HUDEP-2 (cell line): Measurements from ENCODE around the gene PDPK1.
"Not testable (repeated sequence)": the region's sequence is repeated elsewhere in the genome, so short reads cannot be mapped to it uniquely, and the experiment has no call there.

Source experiments
- DNase-seq, 76 experiments: peaks; one replicate each; lab custom pipeline; 2025; ENCODE audit not compliant: unreplicated experiment in 76 of 76; lab: John Stamatoyannopoulos, UW

Gene PDPK1

DNA sequence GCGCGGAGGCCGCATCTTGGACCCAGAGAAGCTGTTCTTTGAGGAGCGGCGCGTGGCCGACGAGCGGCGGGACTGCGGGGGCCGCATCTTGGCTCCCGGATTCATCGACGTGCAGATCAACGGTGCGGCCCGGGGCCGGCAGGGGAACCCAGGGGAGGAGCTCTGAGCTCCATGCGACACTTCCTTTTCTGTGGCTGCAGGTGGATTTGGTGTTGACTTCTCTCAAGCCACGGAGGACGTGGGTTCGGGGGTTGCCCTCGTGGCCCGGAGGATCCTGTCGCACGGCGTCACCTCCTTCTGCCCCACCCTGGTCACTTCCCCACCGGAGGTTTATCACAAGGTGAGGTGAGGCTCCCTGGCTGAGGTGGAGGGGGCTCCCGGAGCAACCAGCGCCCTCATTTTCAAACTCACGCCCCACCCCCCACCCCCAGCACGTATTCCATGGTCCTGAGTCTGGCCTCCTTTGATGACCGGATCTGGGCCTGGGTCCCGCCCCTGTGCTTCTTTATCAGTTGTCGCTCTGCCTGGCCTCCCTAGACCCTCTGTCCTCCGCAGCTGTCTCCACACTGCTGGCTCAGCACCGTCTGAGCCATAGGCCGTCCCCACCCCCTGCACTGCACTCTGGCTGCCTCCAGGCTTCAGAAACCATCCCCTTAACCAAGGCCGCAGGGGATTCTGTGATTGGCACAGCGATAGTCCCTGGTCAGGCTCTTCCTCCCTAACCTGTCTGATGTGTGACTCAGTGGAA lies 16.9 kb upstream of the PDPK1 start:
- peak in 10 of 76 experiments; percentile 12 to 29 (median 18) for DNase-seq

DNA sequence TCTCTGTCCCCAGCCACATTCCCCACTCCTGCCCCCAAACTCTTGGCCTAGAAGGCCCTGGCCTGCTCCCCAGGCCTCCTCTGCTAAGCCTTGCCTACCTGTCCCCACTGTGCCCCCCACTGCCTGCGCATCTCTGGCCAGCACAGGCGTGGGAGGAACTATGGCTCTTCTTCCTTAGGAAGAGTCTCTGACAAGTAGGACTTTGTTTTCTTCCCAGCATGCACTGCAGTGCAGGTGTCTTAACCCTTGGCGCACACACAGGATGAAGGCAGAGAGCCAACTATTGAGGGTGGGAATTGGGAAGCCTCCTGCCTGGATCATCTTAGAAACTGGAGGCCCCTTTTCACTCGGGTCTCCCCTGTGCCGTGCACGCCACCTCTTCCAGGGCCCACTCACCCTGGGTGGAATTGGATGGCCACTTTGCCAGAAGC lies 14.0 kb upstream of the PDPK1 start:
- no peak for DNase-seq

DNA sequence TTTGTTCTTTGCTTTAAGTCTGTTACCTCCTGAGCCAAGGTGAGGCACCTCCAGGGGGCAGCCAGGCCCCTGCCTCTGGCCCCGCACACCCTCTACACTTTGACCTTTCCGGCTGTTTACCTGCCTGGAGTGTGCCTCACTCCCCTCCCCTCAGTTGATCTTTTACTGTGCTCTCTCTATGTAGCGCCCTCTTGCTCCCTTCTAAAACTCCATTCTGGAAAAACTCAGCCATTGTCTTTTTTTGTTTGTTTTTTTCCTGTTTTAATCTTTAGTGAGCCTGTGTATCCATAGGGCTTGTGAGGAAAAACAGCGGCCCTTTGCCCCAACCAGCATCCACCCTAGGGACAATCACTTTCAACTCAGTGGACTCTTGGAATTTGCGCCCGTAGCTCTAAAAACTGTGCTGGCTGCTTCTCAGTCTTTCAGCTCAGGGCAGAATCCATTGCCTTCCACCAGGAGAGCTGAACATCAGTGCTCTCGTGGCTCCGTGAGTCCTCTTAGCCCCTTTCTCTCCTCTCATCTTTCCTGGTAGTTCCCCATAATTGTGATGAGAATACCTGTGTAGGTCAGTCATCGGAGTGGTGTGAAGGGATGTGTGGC lies 13.4 kb upstream of the PDPK1 start:
- DNase-seq = no peak

DNA sequence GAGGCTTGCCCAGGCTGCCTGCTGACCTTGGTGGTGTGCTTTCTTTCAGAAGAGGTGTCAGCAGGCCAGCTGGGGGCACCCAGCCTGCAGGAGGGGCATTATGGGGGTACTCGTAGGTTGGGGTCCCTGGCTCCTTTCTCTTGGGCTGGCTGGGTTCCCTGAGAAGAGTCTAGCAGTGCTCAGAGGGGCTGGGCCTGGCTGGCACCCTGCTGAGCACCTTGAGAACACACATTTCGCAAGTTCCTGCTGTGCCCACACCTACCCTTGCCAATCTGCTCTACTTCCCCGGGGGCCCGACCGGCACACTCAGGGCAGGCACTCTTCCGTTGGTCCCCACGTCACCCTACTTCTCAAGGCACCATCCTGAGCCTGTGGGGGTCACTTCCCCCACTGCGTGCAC lies 11.7 kb upstream of the PDPK1 start:
- no peak for DNase-seq

DNA sequence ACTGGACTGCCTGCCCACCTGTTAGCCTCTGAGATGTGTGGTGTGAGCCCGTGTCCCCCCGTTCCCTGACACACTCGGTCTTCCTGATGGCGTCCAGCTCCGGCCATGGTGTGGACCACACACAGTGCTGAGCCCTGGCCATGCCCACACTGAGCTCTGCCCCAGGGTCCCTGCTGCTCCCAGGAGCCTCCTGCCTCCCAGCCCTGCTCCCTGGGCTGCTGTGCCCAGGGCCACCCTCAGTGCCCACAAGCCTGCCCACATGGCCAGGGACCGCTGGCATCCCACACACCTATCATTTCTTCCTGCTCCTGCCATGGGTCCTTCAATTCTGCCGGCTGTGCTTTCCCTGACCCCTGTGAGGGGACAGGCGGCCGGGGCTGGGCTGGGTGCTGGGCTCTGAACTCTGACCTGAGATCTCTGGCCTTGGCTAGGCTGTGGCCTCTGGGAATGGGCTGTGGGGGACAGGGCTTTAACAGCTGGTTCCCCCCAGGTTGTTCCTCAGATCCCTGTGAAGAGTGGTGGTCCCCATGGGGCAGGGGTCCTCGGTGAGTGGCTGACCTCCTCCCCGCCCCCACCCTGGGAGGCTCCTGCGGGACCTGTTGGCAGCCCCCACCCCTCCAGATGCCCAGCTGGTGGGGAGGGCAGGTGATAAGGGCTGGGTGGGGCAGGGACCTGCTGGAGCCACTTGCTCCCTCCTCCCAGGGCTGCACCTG lies 10.6 kb upstream of the PDPK1 start:
- DNase-seq = no peak

DNA sequence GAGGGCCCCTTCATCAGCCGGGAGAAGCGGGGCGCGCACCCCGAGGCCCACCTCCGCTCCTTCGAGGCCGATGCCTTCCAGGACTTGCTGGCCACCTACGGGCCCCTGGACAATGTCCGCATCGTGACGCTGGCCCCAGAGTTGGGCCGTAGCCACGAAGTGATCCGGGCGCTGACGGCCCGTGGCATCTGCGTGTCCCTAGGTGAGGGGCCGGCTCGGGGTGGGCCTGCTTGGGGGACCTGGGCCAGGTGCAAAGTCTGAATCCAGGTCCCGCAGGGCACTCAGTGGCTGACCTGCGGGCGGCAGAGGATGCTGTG lies 10.1 kb upstream of the PDPK1 start:
- no peak for DNase-seq

DNA sequence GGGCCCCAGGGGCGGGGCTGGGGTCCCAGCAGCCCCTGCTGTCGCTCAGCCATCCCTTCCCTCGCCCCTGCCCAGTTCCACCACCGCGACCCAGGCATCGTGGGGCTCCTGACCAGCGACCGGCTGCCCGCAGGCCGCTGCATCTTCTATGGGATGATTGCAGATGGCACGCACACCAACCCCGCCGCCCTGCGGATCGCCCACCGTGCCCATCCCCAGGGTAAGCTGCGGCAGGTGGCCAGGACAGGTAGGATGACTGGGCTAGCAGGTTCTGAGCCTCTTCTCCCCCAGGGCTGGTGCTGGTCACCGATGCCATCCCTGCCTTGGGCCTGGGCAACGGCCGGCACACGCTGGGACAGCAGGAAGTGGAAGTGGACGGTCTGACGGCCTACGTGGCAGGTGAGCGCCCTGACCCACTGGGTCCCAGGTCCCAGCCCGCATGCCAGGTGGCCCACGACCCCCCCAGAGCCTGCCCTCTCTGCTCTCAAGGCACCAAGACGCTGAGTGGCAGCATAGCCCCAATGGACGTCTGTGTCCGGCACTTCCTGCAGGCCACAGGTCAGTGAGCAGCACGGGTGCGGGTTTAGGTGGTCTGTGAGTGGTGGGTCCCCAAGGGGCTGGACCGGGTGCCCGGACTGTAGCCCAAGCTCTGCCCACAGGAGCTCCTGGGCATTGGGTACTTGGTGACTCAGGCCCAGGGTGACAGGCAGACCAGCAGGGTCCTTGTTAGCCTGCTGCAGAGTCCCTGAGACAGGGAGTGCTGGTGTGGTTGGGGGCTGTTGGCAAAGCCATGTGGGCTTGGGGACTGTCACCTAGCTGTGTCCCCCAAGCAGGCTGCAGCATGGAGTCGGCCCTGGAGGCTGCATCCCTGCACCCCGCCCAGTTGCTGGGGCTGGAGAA lies 9.4 kb upstream of the PDPK1 start:
- DNase-seq = no peak

DNA sequence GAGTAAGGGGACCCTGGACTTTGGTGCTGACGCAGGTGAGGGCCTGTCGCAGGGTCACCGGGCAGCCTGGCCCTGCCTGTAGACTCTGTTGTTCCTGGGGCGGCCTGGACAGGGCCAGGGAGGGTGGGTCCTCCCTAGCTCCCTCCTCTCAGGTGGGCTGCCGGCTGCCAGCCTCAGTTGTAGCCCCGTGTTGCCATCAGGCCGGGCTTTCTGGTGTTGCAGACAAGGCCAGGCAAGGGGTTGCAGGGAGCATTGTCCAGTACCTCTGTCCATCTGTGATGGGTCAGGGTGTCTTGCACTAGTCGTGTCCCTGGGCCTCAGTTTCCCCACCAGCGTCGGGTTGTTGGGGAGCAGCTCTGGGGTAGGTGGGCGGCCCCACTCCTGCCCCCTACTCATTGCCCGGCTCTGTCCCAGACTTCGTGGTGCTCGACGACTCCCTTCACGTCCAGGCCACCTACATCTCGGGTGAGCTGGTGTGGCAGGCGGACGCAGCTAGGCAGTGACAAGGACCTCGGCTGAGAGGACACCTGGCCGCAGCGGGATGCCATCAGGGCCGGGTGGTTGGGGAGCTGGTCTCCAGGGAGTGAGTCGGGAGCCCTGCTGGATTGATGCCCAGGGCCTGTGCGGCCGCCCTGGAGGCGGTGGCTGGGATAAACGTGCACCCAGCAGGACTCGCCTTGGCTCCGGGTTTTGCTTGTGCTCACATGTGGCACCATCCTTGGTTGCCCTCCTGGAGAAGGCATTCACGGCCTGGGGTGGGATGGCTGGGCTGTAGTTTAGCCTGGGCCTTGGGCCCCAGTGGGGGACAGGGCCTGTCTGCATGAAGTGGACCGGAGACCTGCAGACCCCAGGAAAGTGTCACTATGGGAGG lies 8.5 kb upstream of the PDPK1 start:
- peak in 2 of 76 experiments; percentile 14 to 21 for DNase-seq

DNA sequence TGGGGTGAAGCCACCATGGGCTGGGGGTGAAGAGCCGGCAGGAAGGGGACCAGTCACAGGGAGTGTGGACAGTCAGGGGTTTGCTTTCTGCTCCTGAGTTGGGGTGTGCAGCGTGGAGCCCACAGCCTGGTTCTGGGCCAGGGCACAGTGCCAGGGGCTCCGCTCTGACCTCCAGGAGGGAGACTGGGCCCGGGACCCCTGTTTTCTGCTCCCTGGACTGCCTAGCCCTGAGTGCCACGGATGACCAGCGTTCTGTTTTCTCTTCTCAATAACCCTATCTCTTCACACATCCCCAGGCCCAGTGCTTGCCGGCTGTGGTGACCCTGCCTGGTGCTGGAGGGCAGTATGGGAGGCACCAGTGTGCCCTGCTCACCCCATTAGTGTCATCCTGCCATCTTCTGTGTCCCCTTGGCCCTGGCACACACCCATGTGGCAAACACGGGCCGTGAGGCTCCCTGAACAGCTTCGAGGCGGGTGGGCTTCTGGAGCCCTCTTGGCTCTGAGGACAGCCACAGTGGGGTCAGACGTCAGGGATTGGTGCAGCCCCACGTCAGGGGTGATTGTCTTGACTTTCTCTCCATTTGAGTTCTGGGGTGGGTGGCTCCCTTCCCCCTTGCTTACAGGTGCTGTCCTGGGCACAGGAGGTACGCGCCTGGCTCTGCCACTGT lies 7.7 kb upstream of the PDPK1 start:
- no peak for DNase-seq

DNA sequence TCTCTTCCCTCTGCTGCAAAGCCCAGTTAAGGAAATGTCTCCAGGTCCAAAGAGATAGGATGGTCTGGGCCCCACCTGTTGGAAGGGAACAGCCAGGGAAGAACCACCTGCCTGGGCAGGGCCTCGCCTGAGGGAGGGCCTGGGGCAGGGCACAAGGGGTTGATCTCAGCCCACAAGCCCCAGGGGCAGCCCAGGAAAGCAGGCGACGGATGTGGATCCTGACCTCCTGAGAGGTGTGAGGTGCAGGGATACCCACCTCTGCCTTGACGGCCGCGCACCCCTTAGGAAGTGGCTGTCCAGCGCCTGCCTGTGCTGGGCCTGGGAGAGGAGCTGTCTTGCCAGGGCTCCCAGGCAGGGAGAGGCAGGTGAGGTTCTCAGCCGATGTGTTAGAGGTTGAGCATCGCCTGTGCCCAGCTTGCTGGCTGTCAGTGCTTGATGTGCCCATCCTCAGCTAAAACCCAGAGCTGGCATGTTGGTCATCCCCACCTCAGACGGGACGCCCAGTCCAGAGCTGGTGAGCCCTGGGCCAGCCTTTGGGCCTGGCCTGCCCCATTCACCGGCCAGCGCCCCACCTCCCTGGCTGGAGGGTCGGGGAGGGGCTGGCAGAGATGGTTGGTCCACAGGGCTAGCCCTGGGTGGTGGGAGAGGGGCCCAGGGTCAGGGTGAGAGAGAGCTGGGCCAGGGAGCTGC lies 7.0 kb upstream of the PDPK1 start:
- no peak for DNase-seq

DNA sequence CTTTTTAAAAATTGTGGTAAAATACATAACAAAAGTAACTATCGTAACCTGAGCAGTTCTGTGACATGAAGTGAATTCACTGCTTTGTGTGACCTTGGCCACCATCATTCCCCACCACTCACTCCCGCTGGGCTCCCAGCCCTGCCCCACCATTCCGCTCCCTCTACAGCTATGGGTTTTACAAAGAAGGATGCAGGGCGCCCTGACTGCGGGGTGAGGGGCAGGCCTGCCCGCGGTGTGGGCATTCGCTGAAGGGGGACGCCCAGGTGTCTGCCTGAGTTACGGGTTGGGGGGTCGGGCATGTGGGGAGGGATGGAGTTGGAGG lies 6.5 kb upstream of the PDPK1 start, which contains the start of gene CEMP1:
CEMP1 (minus strand) TSS at position 38 of the 325 bp plus-strand sequence. CDS start 335 bp downstream, outside the sequence.
- no peak for DNase-seq

DNA sequence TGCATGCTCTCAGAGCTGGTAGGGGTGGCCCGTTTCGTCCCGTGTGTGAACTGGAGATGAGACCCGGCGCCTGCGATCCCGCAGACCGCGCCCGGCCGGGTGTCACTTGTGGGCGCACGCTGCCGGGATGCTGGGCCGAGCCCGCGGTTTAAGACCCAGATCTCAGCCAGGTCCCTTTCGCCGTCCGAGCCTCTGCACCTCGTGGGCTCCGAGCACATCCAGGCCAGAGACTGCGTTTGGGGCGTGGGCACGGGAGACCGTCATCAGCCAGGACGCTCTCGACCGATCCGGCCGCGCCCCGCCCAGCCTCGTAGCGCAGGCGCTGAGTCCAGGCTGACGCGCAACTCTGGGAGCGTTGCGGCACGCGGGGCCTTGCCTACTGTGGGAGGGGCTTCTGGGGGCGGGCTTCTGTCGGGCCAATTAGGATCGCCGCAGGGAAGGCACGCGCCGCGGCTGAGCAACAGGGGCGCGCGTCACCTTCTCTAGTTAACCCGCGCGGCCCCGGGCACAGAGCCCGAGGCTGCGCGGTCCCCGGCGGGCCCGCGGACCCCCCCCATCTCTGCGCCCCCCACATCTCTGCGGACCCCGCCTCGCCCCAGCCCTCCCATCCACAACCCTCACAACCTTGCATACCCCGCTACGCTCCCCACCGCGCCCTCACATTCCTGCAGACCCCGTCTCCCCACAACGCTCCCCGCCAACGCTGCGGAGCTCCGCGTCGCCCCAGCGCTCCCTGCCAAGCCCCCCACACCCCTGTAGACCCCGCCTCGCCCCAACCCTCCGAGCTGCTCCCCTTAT lies 5.9 kb upstream of the PDPK1 start:
- peak in 74 of 76 experiments; percentile 68 to 98 (median 95) for DNase-seq

DNA sequence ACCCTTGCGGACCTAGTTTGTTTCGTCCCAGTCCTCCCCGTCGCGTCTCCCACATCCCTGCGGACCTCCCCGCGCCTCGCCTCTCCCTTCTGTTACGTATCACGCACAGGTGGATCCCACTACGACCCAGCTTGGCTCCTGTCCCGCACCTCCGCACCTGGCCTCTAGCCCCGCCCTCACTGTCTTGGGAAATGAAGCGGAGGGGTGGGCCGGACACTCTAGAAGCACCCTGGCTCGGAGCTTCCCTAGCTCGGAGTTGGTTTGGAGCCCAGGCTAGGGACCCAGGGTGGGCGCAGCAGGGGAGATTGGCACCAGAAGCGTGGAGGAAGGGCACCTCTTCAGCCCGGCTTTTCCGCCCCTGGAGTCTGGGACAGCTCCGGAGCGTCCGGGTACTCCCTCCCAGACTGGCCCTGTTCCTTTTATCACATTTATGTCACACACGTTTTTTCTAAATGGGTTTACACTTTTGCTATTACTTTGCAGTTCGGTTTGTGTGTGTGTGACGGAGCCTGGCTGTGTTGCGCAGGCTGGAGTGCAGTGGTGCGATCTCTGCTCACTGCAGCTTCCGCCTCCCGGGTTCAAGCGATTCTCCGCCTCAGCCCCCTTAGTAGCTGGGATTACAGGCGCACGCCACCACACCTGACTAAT lies 5.2 kb upstream of the PDPK1 start:
- peak in 14 of 76 experiments; percentile 9 to 55 (median 26) for DNase-seq

DNA sequence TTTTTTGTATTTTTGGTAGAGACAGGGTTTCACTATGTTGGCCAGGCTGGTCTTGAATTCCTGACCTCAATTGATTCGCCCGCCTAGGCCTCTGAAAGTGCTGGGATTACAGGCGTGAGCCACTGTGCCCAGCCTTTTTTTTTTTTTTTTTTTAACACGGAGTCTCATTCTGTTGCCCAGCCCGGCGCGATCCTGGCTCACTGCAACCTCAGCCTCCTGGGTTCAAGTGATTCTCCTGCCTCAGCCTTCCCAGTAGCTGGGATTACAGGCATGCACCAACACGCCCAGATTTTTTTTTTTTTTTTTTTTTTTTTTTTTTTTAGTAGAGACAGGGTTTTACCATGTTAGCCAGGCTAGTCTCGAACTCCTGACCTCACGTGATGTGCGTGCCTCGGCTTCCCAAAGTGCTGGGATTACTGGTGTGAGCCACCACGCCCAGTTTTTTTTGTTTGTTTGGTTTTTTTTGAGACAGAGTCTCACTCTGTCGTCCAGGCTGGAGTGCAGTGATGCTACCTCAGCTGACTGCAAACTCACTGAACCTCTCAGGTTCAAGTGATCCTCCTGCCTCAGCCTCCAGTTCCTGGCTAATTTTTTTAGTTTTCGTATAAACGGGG lies 4.6 kb upstream of the PDPK1 start:
- DNase-seq = not testable (repeated sequence)

DNA sequence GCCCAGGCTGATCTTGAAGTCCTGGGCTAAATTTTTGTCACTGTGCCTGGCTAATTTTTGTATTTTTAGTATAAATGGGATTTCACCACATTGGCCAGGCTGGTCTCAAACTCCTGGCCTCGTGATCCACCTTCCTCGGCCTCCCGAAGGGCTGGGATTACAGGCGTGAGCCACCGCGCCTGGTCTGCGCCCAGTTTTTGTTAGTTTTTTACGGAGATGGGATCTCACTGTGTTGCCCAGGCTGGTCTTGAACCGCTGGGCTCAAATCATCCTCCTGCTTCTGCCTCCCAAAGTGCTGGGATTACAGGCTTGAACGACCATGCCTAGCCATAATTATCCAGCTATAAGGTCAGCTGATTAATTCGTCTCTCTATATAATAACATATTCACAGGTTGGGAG lies 3.9 kb upstream of the PDPK1 start:
- no peak for DNase-seq

DNA sequence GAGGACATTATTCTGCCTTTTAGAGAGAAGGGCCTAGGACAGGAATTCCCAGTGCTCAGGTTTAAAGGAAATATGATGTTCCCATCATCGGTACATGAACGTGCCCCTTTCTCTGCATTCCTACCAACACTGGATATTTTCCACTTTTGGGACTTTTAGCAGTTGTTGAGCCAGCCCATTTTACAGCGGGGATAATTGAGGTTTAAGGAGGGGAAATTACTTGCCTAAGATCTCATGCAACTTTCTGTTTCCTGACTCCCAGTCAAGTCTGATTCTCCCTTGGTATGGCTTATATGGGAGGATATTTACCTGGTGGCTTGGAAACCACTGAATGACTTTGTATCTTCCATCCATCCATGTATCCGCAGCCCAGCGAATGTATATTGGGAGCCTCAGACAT lies 3.5 kb upstream of the PDPK1 start:
- DNase-seq = not testable (repeated sequence)

DNA sequence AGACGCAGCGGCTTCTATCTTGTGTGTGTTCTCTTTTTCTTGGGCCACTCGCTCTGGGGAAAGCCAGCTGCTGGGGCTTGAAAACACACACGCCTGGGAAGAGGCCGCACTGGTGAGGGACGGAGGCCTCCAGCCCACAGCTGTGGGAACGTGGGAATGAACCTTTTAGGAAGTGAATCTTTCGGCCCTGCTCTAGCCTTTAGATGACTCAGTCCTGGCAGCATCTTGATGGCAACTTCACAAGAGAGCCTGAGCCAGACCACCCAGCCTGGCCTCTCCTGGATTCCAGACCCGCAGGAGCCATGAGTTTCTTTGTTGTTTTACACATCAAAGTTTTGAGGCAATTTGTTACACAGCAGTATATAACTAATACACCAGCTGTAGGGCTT lies 2.2 kb upstream of the PDPK1 start:
- DNase-seq = no peak
